Caco-2 (cell line): ENCODE measurements around the gene BPIFB1. TPM values are rescaled to one million over a fixed set of nuclear protein-coding genes. Genes with fewer than 3 reads are reported as not detected.

Experiments
- BruUV-seq: library from RNA; stranded (reverse); fragments of 400-500 nt; replicated peaks from 2 replicates; lab custom pipeline; 2021; lab: Mats Ljungman, UMichigan
- CTCF ChIA-PET: fragments of 300-600 bp; sonication (Branson Sonifier 250); formaldehyde crosslinking; loops from one replicate; lab custom pipeline; 2022; ENCODE audit warnings: antibody characterized with exemption; lab: Charles Lee
- POLR2A ChIA-PET: fragments of 300-600 bp; sonication (Branson Sonifier 250); formaldehyde crosslinking; loops from one replicate; lab custom pipeline; 2022; ENCODE audit warnings: antibody characterized with exemption; lab: Charles Lee
- DNase-seq, 2 experiments: peaks; one replicate each; pipeline versions ENCODE4 v3.0.0 to v3.0.0-alpha.2; 2020 to 2022
- H3K27me3 ChIP-seq: replicated peaks from 2 replicates; pipeline ENCODE4 v1.6.0; 2011; ENCODE audit warnings: low read length; ENCODE audit not compliant: control insufficient read depth, insufficient read depth
- H3K36me3 ChIP-seq: 2 replicates; pipeline ENCODE4 v1.5.1; 2011; ENCODE audit warnings: low read length; ENCODE audit not compliant: control insufficient read depth, insufficient read depth
- H3K4me1 ChIP-seq: fragments of 250-450 bp; sonication (Bioruptor Pico); 2 replicates; pipeline ENCODE4 v1.5.1; 2020; ENCODE audit warnings: mild to moderate bottlenecking
- H3K4me3 ChIP-seq: 2 replicates; pipeline ENCODE4 v1.5.1; 2011; ENCODE audit warnings: low read depth, mild to moderate bottlenecking, control low read depth, low read length
- H3K9me3 ChIP-seq: fragments of 250-450 bp; sonication (Bioruptor Pico); 2 replicates; pipeline ENCODE4 v1.5.1; 2020; ENCODE audit warnings: mild to moderate bottlenecking, moderate library complexity
- H3K27ac Mint-ChIP-seq: one replicate; pipeline ENCODE4 v1.8.0; 2022; ENCODE audit warnings: mixed read lengths; ENCODE audit not compliant: unreplicated experiment
- H3K27me3 Mint-ChIP-seq: one replicate; pipeline ENCODE4 v1.8.0; 2022; ENCODE audit warnings: mixed read lengths; ENCODE audit not compliant: insufficient read depth, unreplicated experiment
- H3K36me3 Mint-ChIP-seq: one replicate; pipeline ENCODE4 v1.8.0; 2022; ENCODE audit warnings: mild to moderate bottlenecking, mixed read lengths; ENCODE audit not compliant: insufficient read depth, unreplicated experiment
- H3K4me1 Mint-ChIP-seq: one replicate; pipeline ENCODE4 v1.8.0; 2022; ENCODE audit warnings: low read depth, mixed read lengths; ENCODE audit not compliant: unreplicated experiment
- H3K4me3 Mint-ChIP-seq: one replicate; pipeline ENCODE4 v1.8.0; 2022; ENCODE audit warnings: mild to moderate bottlenecking, moderate library complexity, mixed read lengths; ENCODE audit not compliant: unreplicated experiment
- H3K9me3 Mint-ChIP-seq: one replicate; pipeline ENCODE4 v1.8.0; 2022; ENCODE audit warnings: mixed read lengths; ENCODE audit not compliant: unreplicated experiment
- CTCF ChIP-seq, 2 experiments: fragments of 200-600 bp in 1 of 2; IDR thresholded peaks; 1 replicate in 1 of 2; 2 replicates in 1 of 2; pipeline versions ENCODE4 v1.5.1 to v1.8.0; 2011 to 2022; ENCODE audit warnings: antibody characterized with exemption in 1 of 2, control low read depth in 1 of 2, inconsistent platforms in 1 of 2, low read depth in 1 of 2, low read length in 1 of 2, mild to moderate bottlenecking in 1 of 2, moderate library complexity in 1 of 2; ENCODE audit not compliant: insufficient read depth in 1 of 2, severe bottlenecking in 1 of 2, unreplicated experiment in 1 of 2
- intact Hi-C: fragments of 100-400 bp; cut with micrococcal nuclease; formaldehyde crosslinking; loops from one replicate; pipeline ENCODE4 v1.10.0; 2022; ENCODE audit not compliant: unreplicated experiment
- total RNA-seq: library from RNA; stranded (reverse); gene quantifications from 2 replicates; pipeline ENCODE4 v1.2.3, GENCODE V29; 2022

BPIFB1 gene
- total RNA-seq, 1 experiment from 2014 or later = not detected

GRCh38 chr20:33320006-33320405 is 37.0 kb downstream of the BPIFB1 start:
- H3K27me3 Mint-ChIP-seq = peaks cover 10% of the 10 kb centered on the region
- TF ChIP-seq CTCF (IDR thresholded peaks at IDR 0.05; ENCODE audit: insufficient read depth in 1 of 2, low read depth in 1 of 2, low read length in 1 of 2, severe bottlenecking in 1 of 2, unreplicated experiment in 1 of 2) = no peak
- H3K9me3 ChIP-seq = no peaks in the 10 kb centered on the region
- H3K27ac Mint-ChIP-seq = no peak overlapping the region
- intact Hi-C loops = no loop called here
- no peaks in the 10 kb centered on the region for H3K4me1 Mint-ChIP-seq
- no peaks in the 10 kb centered on the region; the same call in 1 of the 2 replicates for H3K27me3 ChIP-seq
- H3K4me3 ChIP-seq = no peak overlapping the region
- no TSS peak for BruUV-seq
- ChIA-PET CTCF (interaction anchor here (0.6 to 0.7 kb wide), 2 partner anchors 7 to 253 kb away, joined by 3 to 4 read pairs; no protein-coding TSS in a partner anchor), POLR2A (no interaction called here)
- no peak overlapping the region for H3K4me3 Mint-ChIP-seq
- H3K9me3 Mint-ChIP-seq = no peaks in the 10 kb centered on the region
- H3K36me3 Mint-ChIP-seq = no peaks in the 10 kb centered on the region
- H3K36me3 ChIP-seq = no peaks in the 10 kb centered on the region
- no peak for DNase-seq
- no peaks in the 10 kb centered on the region for H3K4me1 ChIP-seq

DNA sequence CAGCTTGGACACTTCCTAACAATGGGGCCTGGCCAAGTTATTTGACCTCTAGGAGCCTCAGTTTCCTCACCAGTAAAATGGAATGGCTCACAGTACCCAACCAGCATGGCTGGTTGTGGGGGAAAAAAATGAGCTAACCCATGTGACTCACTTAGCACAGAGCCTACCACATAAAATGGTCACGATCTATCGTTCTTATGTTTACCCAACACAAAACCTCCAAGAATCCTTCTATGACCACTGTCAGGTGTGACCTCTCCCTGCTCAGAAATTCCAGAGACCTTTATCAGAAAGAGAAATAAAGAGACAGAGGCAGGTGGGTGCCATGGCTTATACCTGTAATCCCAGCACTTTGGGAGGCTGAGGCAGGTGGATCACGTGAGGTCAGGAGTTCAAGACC is 39.4 kb downstream of the BPIFB1 start:
- no peak for TF ChIP-seq CTCF (IDR thresholded peaks at IDR 0.05; ENCODE audit: insufficient read depth in 1 of 2, low read depth in 1 of 2, low read length in 1 of 2, severe bottlenecking in 1 of 2, unreplicated experiment in 1 of 2)
- no peaks in the 10 kb centered on the region for H3K36me3 Mint-ChIP-seq
- ChIA-PET POLR2A (no interaction called here), CTCF (no interaction called here)
- peaks cover 6% of the 10 kb centered on the region for H3K27me3 Mint-ChIP-seq
- BruUV-seq = no TSS peak
- Histone ChIP-seq H3K27me3 (peaks cover 2% of the 10 kb centered on the region), H3K4me3 (no peak overlapping the region), H3K36me3 (no peaks in the 10 kb centered on the region), H3K9me3 (no peaks in the 10 kb centered on the region), H3K4me1 (no peaks in the 10 kb centered on the region)
- no peak overlapping the region for H3K27ac Mint-ChIP-seq
- no peak overlapping the region for H3K4me3 Mint-ChIP-seq
- no peaks in the 10 kb centered on the region for H3K4me1 Mint-ChIP-seq
- no peaks in the 10 kb centered on the region for H3K9me3 Mint-ChIP-seq
- intact Hi-C loops = no loop called here
- no peak for DNase-seq

DNA sequence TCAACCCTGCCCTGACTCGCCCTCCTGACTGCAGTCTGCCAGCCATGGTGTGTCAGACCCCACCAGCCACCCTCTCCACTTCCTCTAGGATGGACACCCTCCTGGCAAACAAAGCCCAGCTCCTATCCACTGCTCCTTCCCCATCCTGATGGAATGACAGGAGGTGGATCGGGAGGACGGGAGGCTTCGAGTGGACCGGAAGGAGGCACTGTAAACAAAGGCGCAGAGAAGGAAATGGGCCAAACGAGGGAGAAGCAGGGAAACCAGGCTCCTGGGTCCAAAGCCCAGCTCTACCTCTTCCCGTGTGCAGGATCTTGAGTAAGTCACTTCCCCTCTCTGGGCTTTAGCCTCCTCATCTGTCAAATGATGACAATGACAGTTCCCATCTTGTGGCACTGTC is 40.2 kb downstream of the BPIFB1 start:
- peaks cover 2% of the 10 kb centered on the region for H3K27me3 ChIP-seq
- no peak for DNase-seq
- ChIA-PET POLR2A (no interaction called here), CTCF (no interaction called here)
- no peaks in the 10 kb centered on the region for H3K4me1 Mint-ChIP-seq
- no peak overlapping the region for H3K27ac Mint-ChIP-seq
- H3K9me3 ChIP-seq = no peaks in the 10 kb centered on the region
- BruUV-seq = no TSS peak
- H3K36me3 ChIP-seq = no peaks in the 10 kb centered on the region
- H3K4me1 ChIP-seq = no peaks in the 10 kb centered on the region
- H3K4me3 Mint-ChIP-seq = no peak overlapping the region
- no peaks in the 10 kb centered on the region for H3K36me3 Mint-ChIP-seq
- intact Hi-C loops = no loop called here
- peaks cover 9% of the 10 kb centered on the region for H3K27me3 Mint-ChIP-seq
- H3K9me3 Mint-ChIP-seq = no peaks in the 10 kb centered on the region
- no peak for TF ChIP-seq CTCF (IDR thresholded peaks at IDR 0.05; ENCODE audit: insufficient read depth in 1 of 2, low read depth in 1 of 2, low read length in 1 of 2, severe bottlenecking in 1 of 2, unreplicated experiment in 1 of 2)
- H3K4me3 ChIP-seq = no peak overlapping the region
